ENCODE measurements around the gene XDH.

DNA sequence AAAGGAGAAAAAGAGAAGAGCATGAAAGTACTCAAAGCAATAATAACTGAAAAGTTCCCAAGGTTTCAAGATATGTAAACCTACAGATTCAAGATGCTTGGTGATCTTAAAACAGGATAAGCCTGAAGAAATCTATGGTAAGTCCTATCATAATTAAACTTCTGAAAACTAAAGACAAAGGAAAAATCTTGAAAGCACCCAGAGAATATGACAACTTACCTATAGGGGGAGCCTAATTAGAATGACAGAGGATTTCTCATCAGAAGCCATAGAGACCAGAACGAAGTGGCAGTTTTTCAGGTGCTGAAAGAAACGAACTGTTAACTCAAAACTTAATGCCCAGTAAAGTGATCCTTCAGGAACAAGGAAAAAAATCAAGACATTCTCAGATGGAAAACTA lies 59.7 kb downstream of the XDH start:
- TF ChIP-seq CTCF (IDR thresholded peaks at IDR 0.05): peak; percentile 39; the same call in 1 of the 2 replicates
- TF ChIP-seq TCF7L2 (IDR thresholded peaks at IDR 0.05; ENCODE audit: low read depth, low read length): no peak
- no peak for TF ChIP-seq POLR2AphosphoS5 (IDR thresholded peaks at IDR 0.05; ENCODE audit: low read depth, low read length)
- TF ChIP-seq, protein P1, sequence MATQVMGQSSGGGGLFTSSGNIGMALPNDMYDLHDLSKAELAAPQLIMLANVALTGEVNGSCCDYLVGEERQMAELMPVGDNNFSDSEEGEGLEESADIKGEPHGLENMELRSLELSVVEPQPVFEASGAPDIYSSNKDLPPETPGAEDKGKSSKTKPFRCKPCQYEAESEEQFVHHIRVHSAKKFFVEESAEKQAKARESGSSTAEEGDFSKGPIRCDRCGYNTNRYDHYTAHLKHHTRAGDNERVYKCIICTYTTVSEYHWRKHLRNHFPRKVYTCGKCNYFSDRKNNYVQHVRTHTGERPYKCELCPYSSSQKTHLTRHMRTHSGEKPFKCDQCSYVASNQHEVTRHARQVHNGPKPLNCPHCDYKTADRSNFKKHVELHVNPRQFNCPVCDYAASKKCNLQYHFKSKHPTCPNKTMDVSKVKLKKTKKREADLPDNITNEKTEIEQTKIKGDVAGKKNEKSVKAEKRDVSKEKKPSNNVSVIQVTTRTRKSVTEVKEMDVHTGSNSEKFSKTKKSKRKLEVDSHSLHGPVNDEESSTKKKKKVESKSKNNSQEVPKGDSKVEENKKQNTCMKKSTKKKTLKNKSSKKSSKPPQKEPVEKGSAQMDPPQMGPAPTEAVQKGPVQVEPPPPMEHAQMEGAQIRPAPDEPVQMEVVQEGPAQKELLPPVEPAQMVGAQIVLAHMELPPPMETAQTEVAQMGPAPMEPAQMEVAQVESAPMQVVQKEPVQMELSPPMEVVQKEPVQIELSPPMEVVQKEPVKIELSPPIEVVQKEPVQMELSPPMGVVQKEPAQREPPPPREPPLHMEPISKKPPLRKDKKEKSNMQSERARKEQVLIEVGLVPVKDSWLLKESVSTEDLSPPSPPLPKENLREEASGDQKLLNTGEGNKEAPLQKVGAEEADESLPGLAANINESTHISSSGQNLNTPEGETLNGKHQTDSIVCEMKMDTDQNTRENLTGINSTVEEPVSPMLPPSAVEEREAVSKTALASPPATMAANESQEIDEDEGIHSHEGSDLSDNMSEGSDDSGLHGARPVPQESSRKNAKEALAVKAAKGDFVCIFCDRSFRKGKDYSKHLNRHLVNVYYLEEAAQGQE (IDR thresholded peaks at IDR 0.05; ENCODE audit: insufficient read depth in 1 of 2, low read depth in 2 of 2, low read length in 1 of 2): no peak

All from Panc1 (cell line).